DMS53 treated with DMSO at 0.1 percent for 48 hours (cell line): ENCODE results near the gene CD81.

Experiments
- DNase-seq: peaks from one replicate; lab custom pipeline; 2025; ENCODE audit not compliant: unreplicated experiment; lab: John Stamatoyannopoulos, UW

The CD81 gene

DNA sequence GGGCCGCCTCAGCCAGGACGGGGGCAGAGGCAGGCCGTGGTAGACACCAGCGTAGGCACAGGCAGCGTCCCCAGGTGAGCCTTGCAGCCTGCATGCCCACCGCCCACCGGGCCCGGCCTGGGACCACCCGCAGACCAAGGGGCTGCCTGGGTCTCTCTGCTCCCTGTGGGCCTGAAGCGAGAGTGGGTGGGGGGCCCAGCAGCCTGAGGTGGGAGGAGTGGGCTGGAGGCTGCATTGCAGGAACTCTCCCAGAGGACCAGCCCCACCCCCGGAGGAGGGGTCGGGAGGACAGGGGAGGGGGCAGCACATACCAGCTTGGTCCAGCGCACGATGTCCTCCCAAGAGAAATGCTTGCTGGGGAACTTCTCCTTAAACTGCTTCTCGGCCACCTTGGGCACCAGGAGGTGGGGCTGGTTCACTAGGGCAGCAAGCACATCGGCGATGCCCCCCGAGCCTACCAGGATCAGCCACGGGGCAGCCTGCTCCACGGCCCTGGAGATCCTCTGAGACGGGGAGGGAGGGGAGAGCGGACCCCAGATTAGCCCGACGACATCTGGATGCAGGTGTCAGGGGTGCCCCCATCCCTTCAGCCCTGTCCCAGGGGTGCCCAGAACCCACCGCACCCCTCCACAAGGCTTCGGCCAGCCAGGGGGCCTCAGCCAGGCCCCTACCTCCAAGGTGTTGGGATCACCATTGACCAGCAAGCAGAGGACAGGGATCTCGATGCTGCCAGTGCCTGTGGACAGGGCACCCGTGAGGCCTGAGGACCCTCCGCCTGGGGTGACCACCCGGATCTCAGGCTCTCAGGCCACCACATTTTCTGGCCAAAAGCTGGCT is 41.0 kb downstream of the CD81 start:
- no peak for DNase-seq

DNA sequence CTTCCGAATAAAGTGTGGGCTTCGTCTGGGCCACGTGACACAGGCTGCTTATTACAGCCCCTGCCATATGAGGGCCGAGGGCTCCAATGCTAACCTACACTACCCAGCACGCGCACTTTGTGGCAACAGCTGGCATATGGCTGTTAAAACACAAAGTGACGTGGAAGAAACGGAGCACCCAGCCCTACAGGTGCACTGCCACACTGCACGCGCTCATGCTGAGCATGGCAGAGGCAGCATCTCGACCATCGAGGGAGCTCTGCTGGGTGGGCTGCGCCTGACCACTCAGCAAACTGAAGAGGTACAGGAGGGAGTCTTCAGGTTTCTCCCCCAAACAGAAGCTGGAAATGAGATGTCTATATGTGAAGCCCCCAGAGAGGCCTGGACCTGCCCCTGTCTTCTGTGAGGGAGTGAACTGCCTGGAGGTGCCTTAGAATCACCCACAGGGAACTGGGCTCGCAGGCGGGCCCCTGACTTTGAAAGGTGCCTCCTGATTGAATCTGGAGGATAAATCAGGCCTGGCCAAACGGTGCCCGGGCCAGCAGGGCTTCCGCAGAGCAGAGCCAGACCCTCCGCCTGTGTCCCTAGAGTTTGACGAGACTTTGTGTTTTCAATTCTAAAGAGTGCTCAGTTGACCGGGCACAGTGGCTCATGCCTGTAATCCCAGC is 41.7 kb downstream of the CD81 start:
- DNase-seq: no peak

DNA sequence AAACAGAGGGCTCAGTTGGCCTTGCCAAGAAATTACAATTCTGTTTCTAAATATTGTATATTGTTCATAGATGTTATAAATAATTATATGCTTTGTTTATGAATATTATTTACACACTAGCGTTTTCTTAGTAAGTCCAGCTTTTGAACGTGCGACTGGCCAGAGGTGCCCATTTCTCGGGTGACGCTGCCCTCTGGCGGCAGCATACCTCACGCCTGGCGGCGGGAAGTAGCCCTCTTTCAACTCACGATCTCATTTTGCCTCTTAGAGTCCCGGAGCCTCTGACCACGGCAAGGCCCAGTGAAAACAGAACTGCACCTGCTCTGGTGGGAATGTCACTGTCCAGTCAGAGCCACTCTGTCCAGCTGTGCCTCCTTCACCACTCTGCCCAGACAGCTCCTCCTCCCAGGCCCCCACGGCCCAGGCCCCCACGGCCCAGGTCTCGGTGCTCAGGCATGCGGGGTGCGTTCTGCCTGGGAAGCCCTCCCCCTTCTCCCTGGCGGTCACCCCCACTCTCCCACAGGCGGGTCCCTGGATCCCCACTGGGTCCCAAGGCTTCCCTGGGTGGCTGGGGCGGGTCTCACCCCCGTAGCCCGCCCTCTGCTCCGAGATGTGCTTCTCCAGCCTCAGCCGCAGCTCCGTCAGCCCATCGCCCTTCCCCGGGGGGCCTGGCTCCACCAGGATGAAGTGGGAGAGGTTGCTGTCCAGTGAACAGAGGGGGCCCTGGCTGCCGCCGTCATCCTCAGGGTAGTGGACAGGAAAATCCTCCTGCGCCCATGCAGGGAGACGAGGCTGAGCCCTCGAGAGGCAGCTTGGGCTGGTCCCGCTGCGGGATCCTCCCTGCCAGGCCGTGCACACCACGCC is 42.8 kb downstream of the CD81 start:
- DNase-seq: peak; percentile 91

DNA sequence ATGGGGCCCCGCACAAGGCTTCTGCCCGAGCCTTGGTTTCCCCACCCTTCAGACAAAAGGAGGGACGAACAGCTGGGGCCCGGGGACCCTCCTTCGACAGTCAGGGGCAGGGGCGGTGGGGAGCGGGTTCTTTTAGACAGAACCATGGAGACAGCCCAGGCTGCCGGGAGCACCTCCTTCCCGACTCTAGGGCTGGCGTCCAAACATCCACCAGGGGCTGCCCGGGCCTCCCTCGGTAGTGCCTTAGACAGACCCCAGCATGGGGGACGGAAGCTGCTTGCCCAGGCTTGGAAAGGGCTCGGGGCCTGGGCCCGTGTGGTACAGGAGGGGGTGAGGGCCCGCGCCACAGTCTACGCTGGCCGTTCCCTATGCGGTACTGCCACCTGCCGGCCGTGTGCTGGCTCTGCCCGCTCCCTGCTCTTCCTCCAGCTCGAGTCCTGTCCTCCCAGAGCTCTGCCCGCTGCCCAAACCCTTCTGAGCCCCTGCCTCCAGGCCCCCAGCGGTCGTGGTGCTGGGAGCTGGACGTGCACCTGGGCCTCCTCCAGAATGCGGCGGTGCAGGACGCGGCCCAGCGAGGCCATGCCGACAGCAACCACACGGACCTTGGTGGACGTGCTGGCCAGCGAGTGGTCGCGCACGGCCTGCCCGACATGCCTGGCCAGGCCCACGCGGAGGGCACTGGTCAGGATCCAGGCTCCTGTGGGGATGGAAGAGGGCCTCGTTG is 43.6 kb downstream of the CD81 start:
- DNase-seq: peak; percentile 85

DNA sequence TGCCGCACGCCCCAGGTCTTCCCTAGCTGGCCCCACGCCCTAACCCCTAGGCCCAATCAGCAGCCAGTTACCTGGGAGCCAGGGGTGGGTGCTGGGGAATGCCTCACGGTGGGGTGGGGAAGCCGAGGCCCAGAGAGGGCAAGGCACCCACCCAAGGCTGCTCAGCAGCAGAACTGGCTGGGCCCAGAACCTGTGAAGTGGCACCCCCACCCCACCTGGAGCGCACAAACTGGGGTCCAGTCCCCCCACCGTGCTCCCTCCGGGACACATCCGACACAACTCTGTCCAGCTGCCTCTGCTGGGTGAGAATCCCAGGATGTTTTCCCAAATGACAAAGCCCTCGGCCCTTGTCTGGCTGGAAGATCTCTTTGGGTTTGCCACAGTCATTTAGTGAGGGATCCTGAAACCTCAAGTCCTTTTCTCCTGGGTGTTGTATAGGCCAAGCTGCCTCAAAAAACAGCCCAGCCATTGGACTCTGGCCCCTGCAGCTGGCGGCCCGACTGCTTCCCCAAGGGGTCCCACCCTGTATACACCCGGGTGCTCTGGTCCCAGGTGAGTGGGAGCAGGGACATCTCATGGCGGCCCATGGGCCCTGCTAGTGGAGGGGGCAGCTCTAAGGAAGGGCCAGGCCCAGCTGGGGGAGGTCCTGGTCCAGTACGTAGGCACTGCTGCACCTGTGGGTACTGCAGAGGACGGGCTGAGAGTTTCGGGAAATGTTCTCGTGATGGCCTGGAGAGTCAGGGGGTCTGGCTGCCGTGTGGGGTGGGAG is 44.3 kb downstream of the CD81 start:
- DNase-seq: no peak

DNA sequence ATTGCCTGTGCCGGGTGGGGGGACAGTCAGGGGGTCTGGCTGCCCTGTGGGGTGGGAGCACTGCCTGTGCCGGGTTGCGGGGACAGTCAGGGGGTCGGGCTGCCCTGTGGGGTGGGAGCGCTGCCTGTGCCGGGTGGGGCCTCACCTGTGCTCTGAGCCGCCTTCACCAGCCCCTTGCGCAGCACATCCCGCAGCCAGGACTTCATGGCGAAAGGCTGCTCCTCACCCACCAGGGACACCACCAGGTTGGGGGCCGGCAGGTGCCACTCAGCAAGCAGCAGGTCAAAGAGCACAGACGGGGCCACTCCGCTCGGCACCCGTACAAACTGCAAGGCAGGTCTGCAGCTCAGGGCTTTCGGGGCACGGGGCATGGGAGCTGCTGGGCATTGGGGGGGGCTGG is 44.9 kb downstream of the CD81 start:
- DNase-seq: no peak

DNA sequence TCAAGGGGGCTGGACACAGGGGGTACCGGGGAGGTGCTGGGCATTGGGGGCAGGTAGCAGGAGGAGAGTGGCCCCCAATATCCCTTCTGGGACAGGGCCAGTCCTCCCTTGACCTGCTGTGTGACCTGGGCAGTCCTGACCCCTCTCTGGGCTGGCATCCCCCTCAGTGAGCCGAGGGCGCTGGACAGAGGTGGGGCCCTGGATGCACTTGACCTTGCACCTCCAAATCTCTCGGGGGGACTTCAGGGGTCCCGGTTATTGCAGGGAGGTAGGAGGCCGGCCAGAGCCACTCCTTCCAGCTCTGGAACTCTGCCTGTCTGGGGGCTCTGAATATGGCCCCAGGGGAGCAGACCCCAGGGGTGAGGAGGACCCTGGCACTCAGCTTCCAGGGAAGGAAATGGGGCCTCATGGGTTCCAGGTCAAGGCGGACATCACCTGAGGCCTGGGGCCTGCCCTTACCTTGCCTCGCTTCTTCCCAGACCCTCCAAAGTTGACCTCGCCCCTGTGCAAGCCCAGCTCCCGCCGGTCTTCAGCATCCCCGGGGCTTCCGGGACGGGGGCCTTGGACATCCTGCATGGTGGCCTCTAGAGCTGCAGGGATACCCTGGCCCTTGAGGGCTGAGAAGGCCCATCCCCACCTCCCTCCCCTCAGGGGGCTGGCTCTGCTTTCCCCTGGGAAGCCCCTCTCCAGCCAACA is 45.5 kb downstream of the CD81 start:
- DNase-seq: no peak

DNA sequence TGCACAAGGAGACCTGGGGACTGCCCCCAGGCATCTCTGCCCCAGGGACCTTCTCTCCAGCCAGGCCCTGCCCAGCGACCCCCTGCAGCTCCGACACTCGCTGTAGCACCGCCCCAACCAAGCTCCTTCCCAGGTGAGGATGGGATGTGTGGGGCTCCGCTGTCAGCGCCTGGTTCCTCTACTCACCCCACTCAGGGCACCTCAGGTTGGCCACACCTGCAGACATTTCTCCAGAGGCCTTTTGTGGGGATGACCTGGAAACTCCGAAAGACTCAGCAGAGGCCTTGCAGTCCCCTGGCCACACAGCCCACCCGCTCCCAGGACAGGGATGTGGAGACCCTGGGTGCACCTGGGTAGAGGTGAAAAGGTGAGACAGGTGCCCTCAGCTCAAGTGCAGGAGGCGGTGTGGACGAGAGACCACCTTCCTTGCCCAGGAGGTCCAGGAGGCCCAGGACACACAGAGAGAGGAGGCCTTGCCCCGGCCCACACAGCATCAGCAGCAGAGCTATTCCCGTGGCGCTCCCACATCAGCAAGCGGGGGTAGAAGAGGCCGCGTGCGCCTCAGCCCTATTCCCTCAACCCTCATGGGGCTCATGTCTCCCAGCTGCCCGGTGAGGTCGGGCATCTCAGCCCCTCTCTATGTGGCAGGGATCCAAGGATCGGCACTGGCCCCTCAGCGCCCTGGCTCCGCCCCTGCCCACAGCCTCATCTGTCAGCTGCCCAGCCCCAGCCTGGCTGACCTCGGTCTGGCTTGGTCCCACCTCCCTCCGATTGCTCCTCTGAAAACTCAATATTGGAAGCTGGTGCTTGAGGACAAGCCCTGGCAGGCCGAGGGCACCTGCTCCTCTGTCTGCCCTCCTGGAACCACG is 46.3 kb downstream of the CD81 start:
- no peak for DNase-seq

DNA sequence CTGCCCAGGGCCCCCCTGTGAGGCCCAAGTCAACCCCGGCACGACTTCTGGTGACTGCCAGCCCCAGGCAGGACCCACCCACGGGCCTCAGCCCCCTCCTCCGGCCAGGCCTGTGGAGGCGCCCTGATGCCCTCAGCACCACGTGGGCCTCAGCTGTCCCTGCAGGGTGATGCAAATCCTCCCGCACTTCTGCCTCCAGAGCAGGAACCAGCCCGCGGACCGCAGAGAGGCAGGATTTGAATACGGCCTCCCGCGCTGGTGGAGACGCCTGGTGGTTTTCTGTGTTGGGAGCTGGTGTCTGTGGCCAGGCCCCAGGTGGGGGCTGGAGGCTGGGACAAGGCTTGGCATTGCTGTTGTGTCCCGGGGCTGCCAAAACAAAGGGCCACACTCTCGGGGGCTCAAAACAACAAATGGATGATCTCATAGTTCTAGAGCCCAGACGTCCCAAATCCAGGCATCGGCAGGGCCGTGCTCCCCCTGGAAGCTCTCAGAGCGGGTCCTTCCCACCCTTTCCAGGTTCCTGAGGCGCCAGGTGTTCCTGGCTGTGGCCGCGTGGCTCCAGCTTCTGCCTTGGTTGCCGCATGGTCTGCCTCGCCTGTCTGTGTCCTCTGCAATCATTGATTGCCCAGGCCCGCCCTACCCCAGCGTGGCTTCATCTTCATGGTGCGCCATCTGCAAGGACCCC is 47.8 kb downstream of the CD81 start:
- DNase-seq: no peak

DNA sequence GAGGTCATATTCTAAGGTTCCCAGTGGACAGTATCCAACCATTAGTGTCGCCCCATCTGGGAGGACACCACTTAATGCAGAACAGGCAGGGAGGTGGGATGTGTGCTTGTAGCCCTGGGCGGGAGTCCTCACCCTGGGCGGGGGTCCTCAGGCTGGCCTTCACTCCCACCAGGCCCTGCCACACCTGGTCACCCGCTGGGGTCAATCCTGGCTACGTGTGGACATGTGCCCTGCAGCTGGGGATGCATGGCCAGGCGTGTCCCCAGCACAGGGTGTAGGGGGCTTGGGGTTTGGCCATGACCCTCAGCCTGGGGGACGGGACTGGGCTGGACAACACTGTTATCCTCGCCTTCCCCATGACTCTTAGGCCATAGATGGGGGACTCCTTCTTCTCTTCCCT is 48.4 kb downstream of the CD81 start:
- DNase-seq: no peak

DNA sequence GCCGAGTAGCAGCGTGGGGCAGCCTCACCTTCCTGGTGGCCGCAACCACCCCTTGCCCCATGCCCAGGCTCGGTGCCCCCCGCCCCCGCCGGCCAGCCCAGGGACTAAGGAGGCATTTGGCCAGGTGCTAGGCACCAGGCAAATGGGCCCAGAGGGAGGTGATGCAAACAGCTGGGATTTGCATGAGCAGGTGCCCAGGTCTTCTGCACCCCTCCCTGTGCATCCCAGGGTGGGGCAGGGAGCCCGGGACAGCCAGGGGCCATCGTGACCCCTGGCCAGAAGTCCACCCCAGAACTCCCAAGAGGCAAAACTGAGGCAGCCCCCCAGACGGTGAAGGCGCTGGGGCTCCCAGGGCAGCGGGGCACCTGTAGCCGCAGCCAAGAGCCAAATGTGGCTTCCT is 49.1 kb downstream of the CD81 start:
- DNase-seq: no peak

DNA sequence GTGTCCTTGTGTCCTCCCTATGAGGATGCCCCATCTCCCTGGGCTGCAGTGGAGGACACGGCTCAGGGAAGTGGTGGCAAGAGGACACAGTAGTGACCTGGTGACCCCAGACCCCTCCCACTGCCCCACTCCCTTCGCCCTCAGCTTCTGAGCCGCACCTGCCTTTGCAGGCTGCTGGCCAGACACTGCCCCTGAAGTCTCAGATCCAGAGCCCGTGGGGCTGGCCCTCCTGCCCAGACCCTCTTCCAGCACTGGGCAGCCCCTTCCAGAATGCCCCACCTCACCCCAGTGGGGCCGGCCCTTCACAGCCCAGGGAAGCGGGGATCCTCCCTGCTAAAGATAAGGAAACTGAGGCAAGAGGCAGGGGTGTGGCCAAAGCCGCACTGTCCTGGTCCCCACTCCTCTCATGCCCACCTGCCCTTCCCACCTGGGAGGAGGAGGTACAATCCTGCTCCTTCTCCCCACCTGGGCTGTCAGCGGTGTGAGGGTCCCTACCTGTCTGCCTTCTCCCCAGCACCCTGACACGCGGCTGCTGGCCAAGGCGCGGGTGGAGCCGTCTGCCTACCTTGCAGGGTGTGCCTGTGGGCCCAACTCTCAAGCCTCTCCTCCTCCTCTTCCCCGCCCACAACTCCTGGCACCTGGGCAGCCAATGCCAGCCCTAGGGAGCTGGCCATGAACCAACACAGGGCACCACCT is 49.9 kb downstream of the CD81 start:
- DNase-seq: no peak

DNA sequence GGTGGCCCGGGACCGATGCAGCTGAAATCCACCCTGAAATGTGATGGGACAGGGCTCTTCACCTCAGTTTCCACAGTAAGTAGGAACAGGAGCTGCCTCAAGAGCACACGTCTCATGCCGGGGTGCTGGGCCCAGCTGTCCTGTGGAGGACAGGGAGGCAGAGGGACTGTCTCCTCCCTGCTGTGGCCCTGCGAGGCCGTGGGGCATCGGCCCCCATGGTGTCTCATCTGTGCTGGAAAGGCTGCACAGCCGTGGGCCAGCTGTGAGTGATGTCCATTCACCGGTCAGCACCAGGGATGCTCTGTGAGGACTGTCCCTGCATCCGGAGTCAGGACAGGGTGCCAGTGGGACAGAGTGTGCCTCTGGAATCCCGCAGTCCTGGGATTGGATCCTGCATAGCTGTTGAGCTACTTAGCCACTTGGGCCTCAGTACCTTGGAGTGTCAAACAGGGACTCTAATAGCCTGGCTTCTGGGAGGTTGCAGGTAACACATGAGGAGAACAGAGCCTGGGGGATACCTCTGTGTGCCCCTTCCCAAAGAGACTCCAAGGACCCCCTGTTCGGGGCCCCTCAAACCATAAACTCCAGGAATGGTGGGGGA is 50.7 kb downstream of the CD81 start:
- no peak for DNase-seq

DNA sequence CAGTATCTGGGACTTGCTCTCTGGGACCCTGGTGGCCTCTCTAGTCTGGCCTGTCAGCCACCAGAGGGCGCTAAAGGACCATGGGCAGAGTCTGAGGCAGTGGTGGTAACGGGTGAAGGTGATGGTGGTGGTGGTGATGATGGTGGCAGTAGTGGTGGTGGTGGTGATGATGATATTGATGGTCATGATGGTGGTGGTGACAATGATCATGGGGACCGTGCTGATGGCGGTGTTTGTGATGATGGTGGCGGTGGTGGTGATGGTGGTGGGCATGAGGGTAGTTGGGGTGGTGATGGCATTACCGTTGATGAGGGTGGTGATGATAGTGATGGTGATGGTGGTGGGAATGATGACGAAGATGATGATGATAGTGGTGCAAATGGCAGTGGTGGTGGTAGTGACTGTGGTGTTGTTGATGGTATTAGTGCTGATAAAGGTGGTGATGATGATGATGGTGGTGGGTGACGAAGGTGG is 51.2 kb downstream of the CD81 start:
- DNase-seq: peak; percentile 34

DNA sequence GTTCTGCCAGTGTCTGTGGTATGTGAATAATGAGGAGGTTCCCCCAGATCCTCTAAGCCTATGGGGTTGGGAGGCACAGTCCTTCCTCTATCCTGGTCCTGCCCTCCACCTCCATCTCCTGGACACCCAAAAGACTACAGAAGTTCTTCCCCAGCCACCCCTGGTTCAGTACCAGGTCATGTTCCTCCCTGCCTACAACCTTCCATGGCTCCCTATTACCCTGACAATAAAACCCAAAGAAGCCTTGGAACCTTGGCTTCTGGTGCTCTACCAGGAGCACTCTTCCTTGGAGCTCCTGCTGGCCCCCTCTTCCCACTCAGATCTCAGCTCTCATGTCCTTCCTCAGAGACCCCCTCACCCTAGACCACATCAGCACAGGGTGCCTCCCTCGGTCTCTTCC is 54.3 kb downstream of the CD81 start:
- DNase-seq: no peak

DNA sequence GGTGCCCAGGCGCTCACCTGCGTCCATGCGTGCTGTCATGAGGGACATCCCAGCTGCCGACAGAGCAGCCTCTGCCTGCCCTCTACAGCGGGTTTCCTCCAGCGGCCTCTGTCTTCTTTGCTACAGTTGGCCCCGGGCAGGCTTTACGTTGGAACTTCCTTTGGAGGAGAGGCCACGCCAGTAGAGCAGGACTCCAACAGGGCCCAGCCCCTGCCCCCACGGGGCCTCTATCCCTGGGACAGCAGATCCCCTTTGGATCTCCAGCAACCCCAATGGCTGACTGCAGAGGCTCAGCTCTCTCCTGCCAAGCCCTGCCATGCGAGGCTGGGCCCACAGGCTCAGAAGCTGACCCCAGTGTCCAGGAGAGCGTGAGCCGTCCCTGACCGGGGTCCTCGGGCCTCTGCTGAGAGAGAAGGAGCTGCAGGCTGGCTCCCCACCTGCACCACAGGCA is 55.1 kb downstream of the CD81 start:
- no peak for DNase-seq

DNA sequence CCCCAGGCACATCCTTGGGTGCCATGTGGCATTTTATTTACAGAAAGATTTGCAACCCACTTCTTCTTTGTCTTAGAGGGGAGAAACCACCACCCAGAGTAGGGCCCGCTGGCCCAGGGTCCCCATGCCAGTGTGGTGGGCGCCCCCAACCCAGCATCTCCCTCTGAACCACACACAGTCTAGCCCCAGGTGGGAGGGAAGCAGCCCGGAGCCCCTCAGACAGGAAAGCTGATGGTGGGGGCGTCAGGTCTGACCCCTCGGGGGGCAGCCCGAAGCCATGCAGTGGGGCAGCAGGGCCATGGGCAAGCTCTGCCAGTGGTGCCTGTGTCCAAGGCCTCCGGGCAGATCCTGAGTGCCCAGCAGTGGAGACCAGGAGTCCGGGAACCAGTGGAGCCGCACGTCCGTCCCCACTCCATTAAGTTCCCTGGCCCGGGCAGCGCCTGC is 55.5 kb downstream of the CD81 start:
- no peak for DNase-seq
